ENCODE results near the gene LRRFIP2. TPM values are rescaled to one million over a fixed set of nuclear protein-coding genes. Genes with fewer than 3 reads are reported as not detected.
A peak's percentile ranks its signal among the peaks of the same experiment; 100 is the strongest.

LRRFIP2 gene
- total RNA-seq, 1 donor from 2014 or later: 34.1 TPM

DNA sequence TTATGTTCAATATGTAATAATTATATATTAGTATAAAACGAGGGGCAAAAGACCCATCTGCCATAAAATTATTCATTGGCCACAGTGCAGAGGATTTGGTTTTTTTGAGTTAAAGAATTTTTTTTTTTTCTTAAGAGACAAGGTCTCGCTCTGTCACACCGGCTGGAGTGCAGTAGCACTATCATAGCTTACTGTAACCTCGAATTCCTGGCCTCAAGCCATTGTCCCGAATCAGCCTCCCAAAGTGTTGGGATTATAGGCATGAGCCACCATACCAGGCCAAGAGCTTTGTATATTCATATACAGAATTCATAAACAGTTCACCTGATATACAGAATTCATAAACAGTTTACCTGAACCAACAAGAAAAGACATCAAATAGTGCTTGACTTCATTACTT, 20.2 kb upstream of the LRRFIP2 start:
- no peak for DNase-seq (ENCODE audit: low read depth)
- H3K27me3 ChIP-seq (ENCODE audit: control insufficient read depth, insufficient read depth, low read length): no peaks in the 10 kb centered on the region
- no peaks in the 10 kb centered on the region for H3K36me3 ChIP-seq (ENCODE audit: control insufficient read depth, insufficient read depth, low read length)
- no peak overlapping the region for H3K4me3 ChIP-seq (ENCODE audit: low read depth, low read length)
- no peak for TF ChIP-seq CTCF (IDR thresholded peaks at IDR 0.05; ENCODE audit: insufficient read depth, low read length, poor library complexity, severe bottlenecking)

DNA sequence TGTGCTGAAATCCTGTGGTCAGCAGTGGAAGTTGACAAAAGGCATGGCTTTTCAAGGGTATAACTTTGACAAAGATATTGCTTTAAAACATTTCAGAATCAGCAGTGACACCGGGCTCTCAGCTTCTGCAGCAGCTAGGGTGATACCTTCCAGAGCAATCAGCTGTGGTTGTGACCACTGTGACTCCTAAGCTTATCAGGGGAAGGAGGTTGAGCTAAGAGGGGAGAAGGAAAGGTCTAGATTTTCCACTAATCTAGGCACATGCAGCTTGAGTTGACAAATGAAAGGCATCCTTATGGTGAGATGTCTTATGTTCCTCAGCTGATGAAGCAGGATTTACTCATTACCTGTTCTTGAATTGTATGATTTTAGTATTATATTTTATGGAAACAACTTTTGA, 16.3 kb upstream of the LRRFIP2 start:
- Histone ChIP-seq H3K4me3 (ENCODE audit: low read depth, low read length) (no peak overlapping the region), H3K36me3 (ENCODE audit: control insufficient read depth, insufficient read depth, low read length) (no peaks in the 10 kb centered on the region), H3K27me3 (ENCODE audit: control insufficient read depth, insufficient read depth, low read length) (no peaks in the 10 kb centered on the region)
- DNase-seq (ENCODE audit: low read depth): no peak
- TF ChIP-seq CTCF (IDR thresholded peaks at IDR 0.05; ENCODE audit: insufficient read depth, low read length, poor library complexity, severe bottlenecking): no peak

DNA sequence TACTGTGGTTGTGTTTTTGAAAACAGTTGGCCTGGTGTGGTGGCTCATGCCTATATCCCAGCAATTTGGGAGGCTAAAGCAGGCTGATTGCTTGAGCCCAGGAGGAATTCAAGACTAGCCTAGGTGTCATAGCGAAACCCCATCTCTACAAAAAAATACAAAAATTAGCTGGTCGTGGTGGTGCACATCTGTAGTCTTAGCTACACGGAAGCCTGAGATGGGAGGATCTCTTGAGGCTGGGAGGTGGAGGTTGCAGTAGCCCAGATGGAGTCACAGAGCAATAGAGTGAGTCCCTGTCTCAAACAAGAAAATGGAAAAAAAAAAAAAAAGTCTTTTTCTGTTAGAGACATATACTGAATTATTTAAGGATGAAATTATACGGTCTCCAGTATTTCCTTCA, 14.7 kb upstream of the LRRFIP2 start:
- Histone ChIP-seq H3K4me3 (ENCODE audit: low read depth, low read length) (no peak overlapping the region), H3K27me3 (ENCODE audit: control insufficient read depth, insufficient read depth, low read length) (no peaks in the 10 kb centered on the region), H3K36me3 (ENCODE audit: control insufficient read depth, insufficient read depth, low read length) (no peaks in the 10 kb centered on the region)
- no peak for TF ChIP-seq CTCF (IDR thresholded peaks at IDR 0.05; ENCODE audit: insufficient read depth, low read length, poor library complexity, severe bottlenecking)
- no peak for DNase-seq (ENCODE audit: low read depth)

- H3K27me3 ChIP-seq (ENCODE audit: control insufficient read depth, insufficient read depth, low read length): no peaks in the 10 kb centered on the region
- TF ChIP-seq CTCF (IDR thresholded peaks at IDR 0.05; ENCODE audit: insufficient read depth, low read length, poor library complexity, severe bottlenecking): no peak
- DNase-seq (ENCODE audit: low read depth): no peak
- no peaks in the 10 kb centered on the region for H3K36me3 ChIP-seq (ENCODE audit: control insufficient read depth, insufficient read depth, low read length)
- H3K4me3 ChIP-seq (ENCODE audit: low read depth, low read length): no peak overlapping the region
These were observed 9.6 kb upstream of the LRRFIP2 start for GRCh38 chr3:37183976-37184375.

DNA sequence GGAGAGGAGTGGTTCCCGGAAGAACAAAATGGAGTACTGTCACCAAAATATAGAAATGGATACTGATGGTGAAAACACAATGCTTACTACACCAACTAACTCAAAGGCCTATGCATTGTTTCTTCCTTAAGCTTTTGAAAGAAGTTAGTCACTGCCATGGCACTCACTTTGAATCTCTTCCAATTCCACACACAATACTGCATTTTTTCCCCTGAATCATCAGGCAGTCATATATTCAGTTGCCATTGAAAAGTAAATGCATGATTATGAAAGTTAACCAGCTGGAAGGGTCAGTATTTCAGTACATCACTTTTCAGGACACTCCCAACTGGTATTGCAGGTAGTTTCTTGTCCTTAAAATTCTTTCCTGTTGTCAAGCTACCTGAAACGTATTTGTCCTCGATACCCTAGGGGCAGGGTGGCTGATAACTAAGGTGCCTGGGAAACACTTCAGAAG, 9.0 kb upstream of the LRRFIP2 start:
- H3K4me3 ChIP-seq (ENCODE audit: low read depth, low read length): no peak overlapping the region
- TF ChIP-seq CTCF (IDR thresholded peaks at IDR 0.05; ENCODE audit: insufficient read depth, low read length, poor library complexity, severe bottlenecking): no peak
- no peaks in the 10 kb centered on the region for H3K27me3 ChIP-seq (ENCODE audit: control insufficient read depth, insufficient read depth, low read length)
- peak; percentile 81 for DNase-seq (ENCODE audit: low read depth)
- H3K36me3 ChIP-seq (ENCODE audit: control insufficient read depth, insufficient read depth, low read length): no peaks in the 10 kb centered on the region

DNA sequence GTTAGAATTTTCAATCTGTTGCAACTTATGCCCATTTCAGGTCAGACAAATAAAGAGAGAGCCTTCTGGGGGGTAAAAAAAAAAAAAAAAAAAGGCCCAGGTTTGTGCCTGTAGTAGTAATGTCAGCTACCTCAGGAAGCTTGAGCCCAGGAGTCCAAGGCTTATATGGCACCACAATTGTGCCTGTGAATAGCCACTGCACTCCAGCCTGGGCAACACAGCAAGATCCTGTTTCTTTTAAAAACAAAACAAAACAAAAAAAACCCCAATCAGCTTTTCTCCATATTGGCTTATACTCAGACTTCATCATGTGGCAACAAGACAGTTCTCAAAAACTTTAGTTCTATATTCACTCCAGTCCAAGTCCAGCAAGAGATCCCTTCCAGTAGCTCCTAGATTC, 8.4 kb upstream of the LRRFIP2 start:
- DNase-seq (ENCODE audit: low read depth): no peak
- TF ChIP-seq CTCF (IDR thresholded peaks at IDR 0.05; ENCODE audit: insufficient read depth, low read length, poor library complexity, severe bottlenecking): no peak
- no peak overlapping the region for H3K4me3 ChIP-seq (ENCODE audit: low read depth, low read length)
- no peaks in the 10 kb centered on the region for H3K36me3 ChIP-seq (ENCODE audit: control insufficient read depth, insufficient read depth, low read length)
- H3K27me3 ChIP-seq (ENCODE audit: control insufficient read depth, insufficient read depth, low read length): no peaks in the 10 kb centered on the region
